ENCODE results near the gene CACNB1. TPM values are rescaled to one million over a fixed set of nuclear protein-coding genes. Genes with fewer than 3 reads are reported as not detected.

Gene CACNB1
- total and polyA plus RNA-seq, 2 experiments from 2014 or later: 6.6 to 7.1 TPM

DNA sequence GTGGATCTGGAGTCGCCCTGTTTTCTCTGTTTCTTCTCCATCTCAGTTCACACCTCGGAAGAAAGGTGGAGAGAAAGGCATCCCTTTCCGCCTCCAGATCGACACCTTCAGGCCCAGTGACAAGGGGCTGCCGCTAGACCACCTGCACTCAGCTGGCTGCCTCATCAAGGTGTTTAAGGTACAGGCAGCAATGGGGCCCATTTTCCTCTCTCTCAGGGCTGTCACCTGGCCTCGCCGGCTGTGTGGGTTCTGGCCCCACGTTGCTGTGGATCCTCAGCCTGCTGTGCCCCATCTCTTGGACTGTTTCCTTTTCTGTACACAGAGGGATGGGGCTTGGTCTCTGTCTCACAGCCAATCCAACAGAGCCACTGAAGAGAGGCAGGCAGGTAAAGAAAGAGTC is 45.7 kb upstream of the CACNB1 start:
- no peak overlapping the region for H3K27ac ChIP-seq
- WGBS, 2 experiments (ENCODE audit: low coverage in 1 of 2, low lambda C conversion rate in 2 of 2, missing lambda C conversion rate in 2 of 2): 61 to 76% methylated on average over 8 of the region's 8 CpGs
- no peaks in the 10 kb centered on the region for H3K79me2 ChIP-seq (ENCODE audit: insufficient read depth)
- in situ Hi-C loops (cut with MboI): no loop called here
- H3K9me3 ChIP-seq (ENCODE audit: low read depth): no peaks in the 10 kb centered on the region
- peaks cover 6% of the 10 kb centered on the region; the same call in 1 of the 2 replicates for H3F3A ChIP-seq (ENCODE audit: insufficient read depth)
- H3K9me2 ChIP-seq (ENCODE audit: insufficient read depth): no peaks in the 10 kb centered on the region
- no peaks in the 10 kb centered on the region for H3K27me3 ChIP-seq (replicated peaks; ENCODE audit: insufficient read depth)
- H3K4me3 ChIP-seq: no peak overlapping the region
- H3K4me1 ChIP-seq (ENCODE audit: insufficient read depth): no peaks in the 10 kb centered on the region
- no peaks in the 10 kb centered on the region for H3K36me3 ChIP-seq (ENCODE audit: low read depth)
- no peaks in the 10 kb centered on the region for H4K20me1 ChIP-seq (ENCODE audit: insufficient read depth)
- H2AFZ ChIP-seq: no peak overlapping the region
- no peak overlapping the region for H3K9ac ChIP-seq
- no peak for DNase-seq
- TF ChIP-seq EZH2phosphoT487 (IDR thresholded peaks at IDR 0.05; ENCODE audit: insufficient read depth, low read depth): no peak
- TF ChIP-seq EZH2 (IDR thresholded peaks at IDR 0.05; ENCODE audit: insufficient read depth, poor library complexity, severe bottlenecking): no peak
- no peak overlapping the region for H3K4me2 ChIP-seq (ENCODE audit: unreplicated experiment)

DNA sequence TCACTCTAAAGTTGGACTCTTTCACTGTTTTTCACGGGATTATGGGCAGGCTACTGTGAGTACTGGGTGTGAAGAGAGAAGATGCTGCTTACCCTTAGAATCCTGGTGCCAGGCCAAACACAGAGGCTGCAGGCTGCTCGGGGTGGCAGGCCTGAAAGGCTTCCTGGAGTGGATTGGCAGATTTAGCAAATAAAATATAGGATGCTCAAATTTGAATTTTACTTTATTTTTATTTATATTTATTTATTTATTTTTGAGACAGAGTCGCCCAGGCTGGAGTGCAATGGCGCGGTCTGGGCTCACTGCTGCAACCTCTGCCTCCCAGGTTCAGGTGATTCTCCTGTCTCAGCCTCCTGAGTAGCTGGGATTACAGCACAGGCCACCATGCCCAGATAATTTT is 43.2 kb upstream of the CACNB1 start:
- Histone ChIP-seq H3K9ac (no peak overlapping the region), H3K79me2 (ENCODE audit: insufficient read depth) (no peaks in the 10 kb centered on the region), H3K9me3 (ENCODE audit: low read depth) (no peaks in the 10 kb centered on the region), H2AFZ (no peak overlapping the region), H3K9me2 (ENCODE audit: insufficient read depth) (no peaks in the 10 kb centered on the region), H3K4me3 (no peak overlapping the region), H3K27ac (no peak overlapping the region), H3F3A (ENCODE audit: insufficient read depth) (peaks cover 6% of the 10 kb centered on the region; the same call in 1 of the 2 replicates), H3K36me3 (ENCODE audit: low read depth) (no peaks in the 10 kb centered on the region), H3K4me1 (ENCODE audit: insufficient read depth) (no peaks in the 10 kb centered on the region), H3K27me3 (replicated peaks; ENCODE audit: insufficient read depth) (no peaks in the 10 kb centered on the region), H3K4me2 (ENCODE audit: unreplicated experiment) (no peak overlapping the region), H4K20me1 (ENCODE audit: insufficient read depth) (no peaks in the 10 kb centered on the region)
- in situ Hi-C loops (cut with MboI): no loop called here
- TF ChIP-seq EZH2 (IDR thresholded peaks at IDR 0.05; ENCODE audit: insufficient read depth, poor library complexity, severe bottlenecking) (no peak), EZH2phosphoT487 (IDR thresholded peaks at IDR 0.05; ENCODE audit: insufficient read depth, low read depth) (no peak)
- whole genome bisulfite sequencing, 2 experiments (ENCODE audit: low coverage in 1 of 2, low lambda C conversion rate in 2 of 2, missing lambda C conversion rate in 2 of 2): 68 to 74% methylated on average over 5 of the region's 5 CpGs
- DNase-seq: no peak

DNA sequence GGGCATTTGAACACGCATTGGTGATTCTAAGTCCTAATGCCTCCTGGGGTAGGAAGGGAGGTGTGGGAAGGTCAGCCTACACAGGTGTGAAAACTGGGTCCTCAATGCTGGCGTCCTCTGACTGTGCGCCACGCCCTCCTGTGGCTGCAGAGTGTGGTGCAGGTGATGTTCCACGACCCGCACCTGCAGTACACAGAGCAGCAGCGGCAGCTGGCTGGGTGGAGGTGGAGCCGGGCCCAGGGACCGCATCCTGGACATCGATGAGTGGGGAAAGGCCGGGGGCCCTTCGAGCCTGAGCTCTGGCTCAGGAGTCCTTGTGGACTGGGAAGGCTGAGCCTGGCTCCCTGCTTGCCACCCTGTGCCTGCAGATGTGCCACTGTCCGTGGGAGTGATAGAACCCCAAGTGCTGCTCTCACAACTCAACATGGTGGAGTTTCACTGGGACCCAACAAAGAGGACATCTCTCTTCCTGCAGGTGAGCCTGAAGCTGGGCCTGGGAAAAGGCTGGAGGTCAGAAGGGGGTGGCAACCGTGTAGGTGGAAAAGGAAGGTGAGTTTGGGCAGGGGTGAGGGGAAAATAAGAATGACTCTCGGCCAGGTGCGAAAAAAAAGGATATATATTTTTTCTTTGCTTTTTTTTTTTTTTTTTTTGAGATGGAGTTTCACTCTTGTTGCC is 42.3 kb upstream of the CACNB1 start:
- no peak overlapping the region for H2AFZ ChIP-seq
- in situ Hi-C loops (cut with MboI): no loop called here
- no peaks in the 10 kb centered on the region for H3K9me2 ChIP-seq (ENCODE audit: insufficient read depth)
- no peak for TF ChIP-seq EZH2 (IDR thresholded peaks at IDR 0.05; ENCODE audit: insufficient read depth, poor library complexity, severe bottlenecking)
- TF ChIP-seq EZH2phosphoT487 (IDR thresholded peaks at IDR 0.05; ENCODE audit: insufficient read depth, low read depth): no peak
- H3F3A ChIP-seq (ENCODE audit: insufficient read depth): no peaks in the 10 kb centered on the region
- no peaks in the 10 kb centered on the region for H3K36me3 ChIP-seq (ENCODE audit: low read depth)
- no peak for DNase-seq
- H3K27ac ChIP-seq: no peak overlapping the region
- H4K20me1 ChIP-seq (ENCODE audit: insufficient read depth): no peaks in the 10 kb centered on the region
- no peaks in the 10 kb centered on the region for H3K4me1 ChIP-seq (ENCODE audit: insufficient read depth)
- no peaks in the 10 kb centered on the region for H3K9me3 ChIP-seq (ENCODE audit: low read depth)
- no peaks in the 10 kb centered on the region for H3K79me2 ChIP-seq (ENCODE audit: insufficient read depth)
- 46 to 47% methylated on average over 16 of the region's 16 CpGs for WGBS, 2 experiments (ENCODE audit: low coverage in 1 of 2, low lambda C conversion rate in 2 of 2, missing lambda C conversion rate in 2 of 2)
- H3K9ac ChIP-seq: no peak overlapping the region
- no peak overlapping the region for H3K4me3 ChIP-seq
- no peak overlapping the region for H3K4me2 ChIP-seq (ENCODE audit: unreplicated experiment)
- no peaks in the 10 kb centered on the region for H3K27me3 ChIP-seq (replicated peaks; ENCODE audit: insufficient read depth)

DNA sequence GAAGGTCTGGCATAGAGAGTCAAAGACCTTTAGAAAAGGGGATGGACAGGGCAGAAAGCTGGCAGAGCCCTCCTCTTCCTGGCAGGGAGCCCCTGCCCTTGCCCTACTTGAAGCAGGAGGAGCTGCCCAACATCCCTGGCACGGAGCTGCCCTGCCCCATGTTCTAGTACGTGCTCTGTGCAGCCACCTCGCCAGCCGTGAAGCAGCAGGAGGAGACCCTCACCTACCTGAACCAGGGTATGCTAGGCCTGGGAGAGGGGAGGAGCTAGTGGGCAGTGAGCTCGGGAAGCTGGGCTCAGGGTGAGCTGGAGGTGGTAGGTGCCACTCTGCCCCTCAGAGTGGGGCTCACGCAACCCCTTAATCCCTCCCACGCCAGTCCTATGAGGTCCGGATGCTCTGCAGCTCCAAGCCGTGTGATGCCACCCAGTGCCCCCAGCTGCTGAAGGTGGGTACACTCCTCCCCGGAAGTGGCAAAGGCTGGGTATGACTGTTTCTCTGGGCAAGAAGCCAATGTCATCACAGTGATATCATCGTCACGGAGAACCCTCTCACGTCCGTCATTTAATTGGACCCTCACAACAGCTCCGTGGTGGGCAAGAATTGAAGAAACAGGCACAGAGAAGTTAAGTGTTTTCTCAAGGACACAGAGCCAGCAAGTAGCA is 41.0 kb upstream of the CACNB1 start:
- H3K4me1 ChIP-seq (ENCODE audit: insufficient read depth): no peaks in the 10 kb centered on the region
- no peak overlapping the region for H3K4me3 ChIP-seq
- no peaks in the 10 kb centered on the region for H4K20me1 ChIP-seq (ENCODE audit: insufficient read depth)
- no peaks in the 10 kb centered on the region for H3K9me2 ChIP-seq (ENCODE audit: insufficient read depth)
- H3K79me2 ChIP-seq (ENCODE audit: insufficient read depth): no peaks in the 10 kb centered on the region
- H3K9me3 ChIP-seq (ENCODE audit: low read depth): no peaks in the 10 kb centered on the region
- H3F3A ChIP-seq (ENCODE audit: insufficient read depth): no peaks in the 10 kb centered on the region
- no peak overlapping the region for H2AFZ ChIP-seq
- TF ChIP-seq EZH2phosphoT487 (IDR thresholded peaks at IDR 0.05; ENCODE audit: insufficient read depth, low read depth) (no peak), EZH2 (IDR thresholded peaks at IDR 0.05; ENCODE audit: insufficient read depth, poor library complexity, severe bottlenecking) (no peak)
- H3K36me3 ChIP-seq (ENCODE audit: low read depth): no peaks in the 10 kb centered on the region
- in situ Hi-C loops (cut with MboI): no loop called here
- no peak overlapping the region for H3K27ac ChIP-seq
- WGBS, 2 experiments (ENCODE audit: low coverage in 1 of 2, low lambda C conversion rate in 2 of 2, missing lambda C conversion rate in 2 of 2): 44% methylated on average over 15 of the region's 15 CpGs
- no peak overlapping the region for H3K9ac ChIP-seq
- no peak overlapping the region for H3K4me2 ChIP-seq (ENCODE audit: unreplicated experiment)
- H3K27me3 ChIP-seq (replicated peaks; ENCODE audit: insufficient read depth): no peaks in the 10 kb centered on the region
- peak; percentile 38 for DNase-seq
